HEK293T (cell line): ENCODE measurements around the gene SPATA31D4.

Source experiments
- CTCF ChIA-PET: fragments of 350-600 bp; formaldehyde crosslinking; extraction: SDS; loops from one replicate; lab custom pipeline; 2021; ENCODE audit warnings: antibody characterized with exemption, inconsistent platforms; lab: Yijun Ruan, JAX
- POLR2A ChIA-PET: fragments of 350-600 bp; formaldehyde crosslinking; extraction: SDS; loops from one replicate; lab custom pipeline; 2020; ENCODE audit warnings: antibody characterized with exemption, inconsistent platforms; lab: Yijun Ruan, JAX
- DNase-seq: peaks from one replicate; pipeline ENCODE4 v3.0.0; 2012; ENCODE audit warnings: mixed read lengths; ENCODE audit errors: extremely low spot score
- ARNT ChIP-seq: fragments of 450-650 bp; IDR thresholded peaks from 2 replicates; pipeline ENCODE4 v1.6.1; 2017; ENCODE audit warnings: mild to moderate bottlenecking
- BHLHE40 ChIP-seq: fragments of 450-650 bp; IDR thresholded peaks from 2 replicates; pipeline ENCODE4 v1.6.1; 2016; ENCODE audit warnings: mild to moderate bottlenecking, moderate library complexity, borderline replicate concordance
- CTBP1 ChIP-seq: fragments of 450-650 bp; IDR thresholded peaks from 2 replicates; pipeline ENCODE4 v1.6.1; 2016; ENCODE audit warnings: borderline replicate concordance
- ELF4 ChIP-seq: fragments of 450-650 bp; IDR thresholded peaks from 2 replicates; pipeline ENCODE4 v1.6.1; 2017; ENCODE audit warnings: antibody characterized with exemption
- FOXA1 ChIP-seq: fragments of 450-650 bp; IDR thresholded peaks from 2 replicates; pipeline ENCODE4 v1.6.1; 2016; ENCODE audit warnings: mild to moderate bottlenecking
- FOXK2 ChIP-seq: fragments of 450-650 bp; IDR thresholded peaks from 2 replicates; pipeline ENCODE4 v1.6.1; 2016; ENCODE audit warnings: mild to moderate bottlenecking
- FOXM1 ChIP-seq: fragments of 450-650 bp; IDR thresholded peaks from 2 replicates; pipeline ENCODE4 v1.6.1; 2017; ENCODE audit warnings: mild to moderate bottlenecking, borderline replicate concordance
- HDGF ChIP-seq: fragments of 450-650 bp; IDR thresholded peaks from 2 replicates; pipeline ENCODE4 v1.6.1; 2017; ENCODE audit warnings: antibody characterized with exemption, borderline replicate concordance
- L3MBTL2 ChIP-seq: fragments of 450-650 bp; conservative IDR thresholded peaks from 2 replicates; pipeline ENCODE4 v1.6.1; 2016; ENCODE audit warnings: mild to moderate bottlenecking
- LEF1 ChIP-seq: fragments of 450-650 bp; IDR thresholded peaks from 2 replicates; pipeline ENCODE4 v1.6.1; 2017; ENCODE audit warnings: mild to moderate bottlenecking, borderline replicate concordance
- NFRKB ChIP-seq: fragments of 450-650 bp; IDR thresholded peaks from 2 replicates; pipeline ENCODE4 v1.6.1; 2016; ENCODE audit warnings: mild to moderate bottlenecking, moderate library complexity
- SP1 ChIP-seq: fragments of 450-650 bp; IDR thresholded peaks from 2 replicates; pipeline ENCODE4 v1.6.1; 2017
- SUZ12 ChIP-seq: fragments of 450-650 bp; IDR thresholded peaks from 2 replicates; pipeline ENCODE4 v1.6.1; 2016; ENCODE audit warnings: mild to moderate bottlenecking
- TARDBP ChIP-seq: fragments of 450-650 bp; IDR thresholded peaks from 2 replicates; pipeline ENCODE4 v1.6.1; 2016
- ZNF384 ChIP-seq: fragments of 450-650 bp; IDR thresholded peaks from 2 replicates; pipeline ENCODE4 v1.6.1; 2016
- TF ChIP-seq, protein P1 (sequence below): fragments of 450-650 bp; IDR thresholded peaks from 2 replicates; pipeline ENCODE4 v1.6.1; 2016

The SPATA31D4 gene

DNA sequence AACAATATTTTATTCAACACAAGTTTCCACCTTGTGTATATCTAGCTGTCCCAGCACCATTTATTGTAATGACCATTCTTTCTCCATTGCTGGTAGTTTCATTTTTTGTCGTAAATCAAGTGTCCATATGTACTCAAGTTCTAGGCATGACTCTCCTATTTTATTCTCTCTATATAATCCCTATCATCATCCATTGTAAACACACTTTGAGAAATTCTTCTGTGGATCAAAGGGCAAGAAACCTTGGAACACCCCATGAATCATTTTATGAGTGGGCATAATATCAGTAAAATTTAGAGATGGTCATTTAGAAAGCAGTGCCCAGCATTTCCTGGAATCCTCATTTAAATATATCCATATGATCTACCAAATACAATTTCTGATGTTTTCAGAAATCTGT lies 35.8 kb upstream of the SPATA31D4 start:
- TF ChIP-seq TARDBP: no peak
- no peak for TF ChIP-seq HDGF
- DNase-seq: no peak
- ChIA-PET POLR2A (no interaction called here), CTCF (no interaction called here)

- ChIA-PET CTCF (no interaction called here), POLR2A (no interaction called here)
- no peak for DNase-seq
- no peak for TF ChIP-seq LEF1
- no peak for TF ChIP-seq SP1
- no peak for TF ChIP-seq ZNF384
- TF ChIP-seq TARDBP: no peak
- no peak for TF ChIP-seq FOXA1
- TF ChIP-seq FOXK2: no peak
- TF ChIP-seq L3MBTL2: no peak
- no peak for TF ChIP-seq ARNT
- TF ChIP-seq NFRKB: no peak
- no peak for TF ChIP-seq SUZ12
- TF ChIP-seq, protein P1, sequence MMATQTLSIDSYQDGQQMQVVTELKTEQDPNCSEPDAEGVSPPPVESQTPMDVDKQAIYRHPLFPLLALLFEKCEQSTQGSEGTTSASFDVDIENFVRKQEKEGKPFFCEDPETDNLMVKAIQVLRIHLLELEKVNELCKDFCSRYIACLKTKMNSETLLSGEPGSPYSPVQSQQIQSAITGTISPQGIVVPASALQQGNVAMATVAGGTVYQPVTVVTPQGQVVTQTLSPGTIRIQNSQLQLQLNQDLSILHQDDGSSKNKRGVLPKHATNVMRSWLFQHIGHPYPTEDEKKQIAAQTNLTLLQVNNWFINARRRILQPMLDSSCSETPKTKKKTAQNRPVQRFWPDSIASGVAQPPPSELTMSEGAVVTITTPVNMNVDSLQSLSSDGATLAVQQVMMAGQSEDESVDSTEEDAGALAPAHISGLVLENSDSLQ: no peak
- TF ChIP-seq CTBP1: no peak
- no peak for TF ChIP-seq FOXM1
- no peak for TF ChIP-seq HDGF
- TF ChIP-seq ELF4: no peak
Measured at GRCh38 chr9:81893929-81894328, 34.3 kb upstream of the SPATA31D4 start.

DNA sequence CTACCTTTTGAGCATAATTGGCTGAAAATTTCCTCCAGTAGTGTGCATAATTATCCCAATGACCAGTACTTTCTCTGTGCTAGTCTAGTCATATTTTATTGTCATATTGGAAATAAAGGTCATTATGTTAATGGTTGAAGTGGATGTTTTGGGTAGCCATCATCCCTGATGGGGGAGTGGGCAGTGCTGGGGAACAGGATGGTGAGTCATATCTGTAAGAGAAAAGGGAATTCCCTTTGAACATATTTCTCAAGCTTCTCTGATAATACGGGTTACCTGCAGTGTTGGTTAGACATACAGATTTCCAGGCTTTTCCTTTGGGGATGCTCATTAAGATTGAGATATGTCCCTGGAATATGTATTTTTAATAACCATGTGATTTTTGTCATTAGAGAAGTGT lies 33.3 kb upstream of the SPATA31D4 start:
- ChIA-PET POLR2A (no interaction called here), CTCF (no interaction called here)
- DNase-seq: no peak
- TF ChIP-seq, protein P1: no peak
- TF ChIP-seq SP1: no peak
- no peak for TF ChIP-seq L3MBTL2
- TF ChIP-seq NFRKB: no peak
- TF ChIP-seq LEF1: no peak
- TF ChIP-seq BHLHE40: no peak
- no peak for TF ChIP-seq ZNF384

GRCh38 chr9:81896070-81896469 lies 32.2 kb upstream of the SPATA31D4 start:
- POLR2A ChIA-PET: no interaction called here
- TF ChIP-seq BHLHE40: no peak
- no peak for TF ChIP-seq HDGF
- TF ChIP-seq ELF4: no peak
- no peak for TF ChIP-seq SUZ12
- TF ChIP-seq LEF1: no peak
- no peak for TF ChIP-seq FOXA1
- CTCF ChIA-PET: no interaction called here
- DNase-seq: no peak

DNA sequence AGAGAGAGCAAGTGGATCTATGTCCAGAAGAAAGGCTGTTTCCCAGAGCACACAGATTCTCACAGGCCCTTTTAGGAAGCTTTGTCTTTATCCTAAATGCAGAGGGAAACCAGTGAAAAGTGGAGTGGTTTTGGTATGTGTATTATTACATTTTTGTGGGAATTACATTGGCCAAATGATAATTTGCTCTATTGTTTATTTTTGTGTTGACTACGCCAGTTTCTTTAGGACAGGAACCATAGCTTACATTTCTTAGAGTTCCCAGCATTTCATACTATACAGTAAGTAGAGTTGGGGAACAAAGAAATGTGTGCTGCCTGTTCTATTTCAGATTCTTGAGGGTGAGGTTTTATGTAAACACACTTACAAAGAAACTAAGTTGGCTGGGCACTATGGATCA lies 29.4 kb upstream of the SPATA31D4 start:
- DNase-seq: no peak
- TF ChIP-seq, protein P1: no peak
- TF ChIP-seq SP1: no peak
- no peak for TF ChIP-seq SUZ12
- no peak for TF ChIP-seq ZNF384
- TF ChIP-seq TARDBP: no peak
- no peak for TF ChIP-seq L3MBTL2
- no peak for TF ChIP-seq FOXA1
- TF ChIP-seq LEF1: no peak
- TF ChIP-seq NFRKB: no peak
- no peak for TF ChIP-seq FOXK2
- TF ChIP-seq BHLHE40: no peak
- CTCF ChIA-PET: interaction anchor here (0.7 kb wide), 1 partner anchor 194 kb away, joined by 5 read pairs; no protein-coding TSS in a partner anchor
- POLR2A ChIA-PET: no interaction called here

GRCh38 chr9:81902196-81902595 lies 26.0 kb upstream of the SPATA31D4 start:
- ChIA-PET POLR2A (no interaction called here), CTCF (no interaction called here)
- DNase-seq: no peak
- TF ChIP-seq ARNT (no peak), FOXA1 (no peak), CTBP1 (no peak), SP1 (no peak), NFRKB (no peak), L3MBTL2 (no peak), FOXM1 (no peak), TARDBP (no peak), FOXK2 (no peak), ZNF384 (no peak), BHLHE40 (no peak), SUZ12 (no peak), LEF1 (no peak), HDGF (no peak), ELF4 (no peak)
- TF ChIP-seq, protein P1: no peak
